GM23338 (cell line): Measurements from ENCODE around the gene ZNF783. TPM values are rescaled to one million over a fixed set of nuclear protein-coding genes. Genes with fewer than 3 reads are reported as not detected.

Source experiments
- ATAC-seq: fragments of 200-7000 bp; cut with Tn5 transposase; 3 replicates; pipeline ENCODE4 v1.9.1; 2020
- DNase-seq: peaks from one replicate; pipeline ENCODE4 v3.0.0-alpha.2; 2015; ENCODE audit warnings: low spot score
- H2AFZ ChIP-seq: fragments of 200-600 bp; sonication (generic); 2 replicates; pipeline ENCODE4 v1.8.0; 2016; ENCODE audit warnings: antibody characterized with exemption, mild to moderate bottlenecking, moderate library complexity
- H3F3A ChIP-seq: fragments of 200-600 bp; sonication (generic); replicated peaks from 2 replicates; pipeline ENCODE4 v1.8.0; 2017; ENCODE audit warnings: antibody characterized with exemption, mixed run types, low read depth
- H3K27ac ChIP-seq: fragments of 200-600 bp; sonication (generic); 2 replicates; pipeline ENCODE4 v1.6.1; 2016; ENCODE audit warnings: low read depth
- H3K27me3 ChIP-seq: fragments of 200-600 bp; sonication (generic); 2 replicates; pipeline ENCODE4 v1.8.0; 2016; ENCODE audit warnings: mild to moderate bottlenecking, mixed run types, moderate library complexity; ENCODE audit not compliant: insufficient read depth
- H3K36me3 ChIP-seq: fragments of 200-600 bp; sonication (generic); 2 replicates; pipeline ENCODE4 v1.8.0; 2016; ENCODE audit warnings: mild to moderate bottlenecking; ENCODE audit not compliant: insufficient read depth
- H3K4me1 ChIP-seq: fragments of 200-600 bp; sonication (generic); 2 replicates; pipeline ENCODE4 v1.8.0; 2016; ENCODE audit warnings: mild to moderate bottlenecking, moderate library complexity; ENCODE audit not compliant: insufficient read depth
- H3K4me2 ChIP-seq: fragments of 200-600 bp; sonication (generic); 2 replicates; pipeline ENCODE4 v1.7.1; 2017; ENCODE audit warnings: mixed run types
- H3K4me3 ChIP-seq: fragments of 200-600 bp; sonication (generic); 2 replicates; pipeline ENCODE4 v1.6.1; 2016; ENCODE audit warnings: mixed run types
- H3K79me2 ChIP-seq: fragments of 200-600 bp; sonication (generic); replicated peaks from 2 replicates; pipeline ENCODE4 v1.8.0; 2017; ENCODE audit warnings: mild to moderate bottlenecking; ENCODE audit not compliant: insufficient read depth
- H3K9me2 ChIP-seq: fragments of 200-600 bp; sonication (generic); 2 replicates; pipeline ENCODE4 v1.8.0; 2017; ENCODE audit not compliant: insufficient read depth
- H4K20me1 ChIP-seq: fragments of 200-600 bp; sonication (generic); replicated peaks from 2 replicates; pipeline ENCODE4 v1.8.0; 2017; ENCODE audit warnings: mild to moderate bottlenecking; ENCODE audit not compliant: insufficient read depth
- H3K27ac Mint-ChIP-seq: 2 replicates; pipeline ENCODE4 v1.8.0; 2020; ENCODE audit warnings: inconsistent platforms, mild to moderate bottlenecking, moderate library complexity, mixed read lengths
- H3K27me3 Mint-ChIP-seq: 3 replicates; pipeline ENCODE4 v1.8.0; 2022; ENCODE audit warnings: low read depth, mild to moderate bottlenecking, moderate library complexity, mixed read lengths, inconsistent platforms; ENCODE audit not compliant: insufficient read depth, poor library complexity
- H3K36me3 Mint-ChIP-seq: 3 replicates; pipeline ENCODE4 v1.8.0; 2021; ENCODE audit warnings: low read depth, mild to moderate bottlenecking, inconsistent platforms, moderate library complexity, mixed read lengths
- H3K4me1 Mint-ChIP-seq: 3 replicates; pipeline ENCODE4 v1.8.0; 2020; ENCODE audit warnings: mild to moderate bottlenecking, inconsistent platforms, mixed read lengths
- H3K4me3 Mint-ChIP-seq: 3 replicates; pipeline ENCODE4 v1.8.0; 2021; ENCODE audit warnings: moderate library complexity, mild to moderate bottlenecking, inconsistent platforms, mixed read lengths
- H3K9me3 Mint-ChIP-seq: 3 replicates; pipeline ENCODE4 v1.8.0; 2020; ENCODE audit warnings: moderate library complexity, mild to moderate bottlenecking, inconsistent platforms, mixed read lengths
- CREB1 ChIP-seq: fragments of 250-450 bp; sonication (Bioruptor Pico); IDR thresholded peaks from 2 replicates; pipeline ENCODE4 v1.5.0; 2020; ENCODE audit warnings: low read depth, mild to moderate bottlenecking, moderate library complexity
- CTCF ChIP-seq, 2 experiments: fragments of 200-600 bp in 1 of 2; sonication (generic) in 1 of 2; conservative IDR thresholded peaks; 2 replicates each; pipeline versions ENCODE4 v1.5.1 to v1.6.1; 2016 to 2017; ENCODE audit warnings: antibody characterized with exemption in 2 of 2, low read depth in 2 of 2, mild to moderate bottlenecking in 2 of 2, moderate library complexity in 1 of 2
- EZH2 ChIP-seq: fragments of 200-600 bp; sonication (generic); IDR thresholded peaks from one replicate; pipeline ENCODE4 v1.8.0; 2017; ENCODE audit warnings: antibody characterized with exemption, mild to moderate bottlenecking, low read depth; ENCODE audit not compliant: unreplicated experiment
- EZH2phosphoT487 ChIP-seq: fragments of 200-600 bp; sonication (generic); IDR thresholded peaks from one replicate; pipeline ENCODE4 v1.8.1; 2018; ENCODE audit warnings: antibody characterized with exemption; ENCODE audit not compliant: unreplicated experiment
- JUNB ChIP-seq: IDR thresholded peaks from one replicate; pipeline ENCODE4 v1.6.1; 2016; ENCODE audit warnings: antibody characterized with exemption; ENCODE audit not compliant: unreplicated experiment
- NANOG ChIP-seq: IDR thresholded peaks from 2 replicates; pipeline ENCODE4 v1.6.1; 2016; ENCODE audit warnings: antibody characterized with exemption, borderline replicate concordance
- POLR2AphosphoS5 ChIP-seq: IDR thresholded peaks from 2 replicates; pipeline ENCODE4 v1.6.1; 2016; ENCODE audit warnings: antibody characterized with exemption, low read depth
- ZNF331 ChIP-seq: fragments of 250-450 bp; sonication (Bioruptor Pico); IDR thresholded peaks from 2 replicates; pipeline ENCODE4 v1.5.0; 2020; ENCODE audit warnings: low read depth, mild to moderate bottlenecking, moderate library complexity
- ZNF462 ChIP-seq: fragments of 250-450 bp; sonication (Bioruptor Pico); IDR thresholded peaks from 2 replicates; pipeline ENCODE4 v1.5.0; 2020; ENCODE audit warnings: mild to moderate bottlenecking, moderate library complexity
- polyA plus RNA-seq: library from polyadenylated mRNA; unstranded; fragments of >200 nt; fragmentation: Nextera tagmentation; extraction: Ambion mirVana; gene quantifications from 2 replicates; pipeline ENCODE4 v1.2.1, GENCODE V29; 2016
- total RNA-seq: library from RNA; depleted of rRNA; stranded (reverse); fragments of >200 nt; shearing (Covaris generic); gene quantifications from 2 replicates; pipeline ENCODE4 v1.2.3, GENCODE V29; 2014
- TF ChIP-seq, protein P1 (sequence below): IDR thresholded peaks from one replicate; pipeline ENCODE4 v1.6.1; 2018; ENCODE audit warnings: antibody characterized with exemption; ENCODE audit not compliant: unreplicated experiment
- TF ChIP-seq, protein P2 (sequence below): IDR thresholded peaks from 2 replicates; pipeline ENCODE4 v1.6.1; 2016; ENCODE audit warnings: antibody characterized with exemption

ZNF783 gene
- total and polyA plus RNA-seq, 2 experiments from 2014 or later: 2.1 to 9.0 TPM

- no peak overlapping the region for H2AFZ ChIP-seq
- H3K9me2 ChIP-seq: no peaks in the 10 kb centered on the region
- DNase-seq (no peak), ATAC-seq (no peak)
- no peaks in the 10 kb centered on the region; the same call in 1 of the 2 replicates for H4K20me1 ChIP-seq
- peaks cover 19% of the 10 kb centered on the region for H3K36me3 ChIP-seq
- H3K4me1 Mint-ChIP-seq: no peaks in the 10 kb centered on the region
- no peaks in the 10 kb centered on the region for H3F3A ChIP-seq
- TF ChIP-seq ZNF462 (no peak), CREB1 (CRISPR knock-in tag) (no peak), EZH2 (no peak), EZH2phosphoT487 (no peak), JUNB (no peak), POLR2AphosphoS5 (no peak), CTCF (conservative IDR thresholded peaks at IDR 0.05; ENCODE audit: low read depth in 2 of 2) (no peak), NANOG (no peak), ZNF331 (CRISPR knock-in tag) (no peak)
- TF ChIP-seq, protein P1, sequence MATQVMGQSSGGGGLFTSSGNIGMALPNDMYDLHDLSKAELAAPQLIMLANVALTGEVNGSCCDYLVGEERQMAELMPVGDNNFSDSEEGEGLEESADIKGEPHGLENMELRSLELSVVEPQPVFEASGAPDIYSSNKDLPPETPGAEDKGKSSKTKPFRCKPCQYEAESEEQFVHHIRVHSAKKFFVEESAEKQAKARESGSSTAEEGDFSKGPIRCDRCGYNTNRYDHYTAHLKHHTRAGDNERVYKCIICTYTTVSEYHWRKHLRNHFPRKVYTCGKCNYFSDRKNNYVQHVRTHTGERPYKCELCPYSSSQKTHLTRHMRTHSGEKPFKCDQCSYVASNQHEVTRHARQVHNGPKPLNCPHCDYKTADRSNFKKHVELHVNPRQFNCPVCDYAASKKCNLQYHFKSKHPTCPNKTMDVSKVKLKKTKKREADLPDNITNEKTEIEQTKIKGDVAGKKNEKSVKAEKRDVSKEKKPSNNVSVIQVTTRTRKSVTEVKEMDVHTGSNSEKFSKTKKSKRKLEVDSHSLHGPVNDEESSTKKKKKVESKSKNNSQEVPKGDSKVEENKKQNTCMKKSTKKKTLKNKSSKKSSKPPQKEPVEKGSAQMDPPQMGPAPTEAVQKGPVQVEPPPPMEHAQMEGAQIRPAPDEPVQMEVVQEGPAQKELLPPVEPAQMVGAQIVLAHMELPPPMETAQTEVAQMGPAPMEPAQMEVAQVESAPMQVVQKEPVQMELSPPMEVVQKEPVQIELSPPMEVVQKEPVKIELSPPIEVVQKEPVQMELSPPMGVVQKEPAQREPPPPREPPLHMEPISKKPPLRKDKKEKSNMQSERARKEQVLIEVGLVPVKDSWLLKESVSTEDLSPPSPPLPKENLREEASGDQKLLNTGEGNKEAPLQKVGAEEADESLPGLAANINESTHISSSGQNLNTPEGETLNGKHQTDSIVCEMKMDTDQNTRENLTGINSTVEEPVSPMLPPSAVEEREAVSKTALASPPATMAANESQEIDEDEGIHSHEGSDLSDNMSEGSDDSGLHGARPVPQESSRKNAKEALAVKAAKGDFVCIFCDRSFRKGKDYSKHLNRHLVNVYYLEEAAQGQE: no peak
- TF ChIP-seq, protein P2, sequence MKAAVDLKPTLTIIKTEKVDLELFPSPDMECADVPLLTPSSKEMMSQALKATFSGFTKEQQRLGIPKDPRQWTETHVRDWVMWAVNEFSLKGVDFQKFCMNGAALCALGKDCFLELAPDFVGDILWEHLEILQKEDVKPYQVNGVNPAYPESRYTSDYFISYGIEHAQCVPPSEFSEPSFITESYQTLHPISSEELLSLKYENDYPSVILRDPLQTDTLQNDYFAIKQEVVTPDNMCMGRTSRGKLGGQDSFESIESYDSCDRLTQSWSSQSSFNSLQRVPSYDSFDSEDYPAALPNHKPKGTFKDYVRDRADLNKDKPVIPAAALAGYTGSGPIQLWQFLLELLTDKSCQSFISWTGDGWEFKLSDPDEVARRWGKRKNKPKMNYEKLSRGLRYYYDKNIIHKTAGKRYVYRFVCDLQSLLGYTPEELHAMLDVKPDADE: no peak
- no peak overlapping the region for H3K27ac ChIP-seq
- H3K27me3 Mint-ChIP-seq: peaks cover 6% of the 10 kb centered on the region
- H3K27me3 ChIP-seq: no peaks in the 10 kb centered on the region
- no peak overlapping the region for H3K4me3 Mint-ChIP-seq
- no peaks in the 10 kb centered on the region for H3K9me3 Mint-ChIP-seq
- H3K4me3 ChIP-seq: no peak overlapping the region
- no peaks in the 10 kb centered on the region for H3K4me1 ChIP-seq
- H3K27ac Mint-ChIP-seq: no peak overlapping the region
- 0 out of 2 replicates have a peak, but pooled peaks cover 5% of the 10 kb centered on the region for H3K79me2 ChIP-seq
- peaks cover 44% of the 10 kb centered on the region for H3K36me3 Mint-ChIP-seq
- no peak overlapping the region for H3K4me2 ChIP-seq
Measured at GRCh38 chr7:149254181-149254858, 7.7 kb upstream of the ZNF783 start.
